HG02642 (cell line): ENCODE data around the gene VBP1.
A peak's percentile ranks its signal among the peaks of the same experiment; 100 is the strongest.
"Not testable (repeated sequence)": the region's sequence is repeated elsewhere in the genome, so short reads cannot be mapped to it uniquely, and the experiment has no call there.

Source experiments
- ATAC-seq: cut with Tn5 transposase; IDR thresholded peaks from one replicate; pipeline ENCODE4 v1.9.1; 2021; ENCODE audit warnings: mild to moderate bottlenecking; ENCODE audit not compliant: unreplicated experiment, poor library complexity

The VBP1 gene

DNA sequence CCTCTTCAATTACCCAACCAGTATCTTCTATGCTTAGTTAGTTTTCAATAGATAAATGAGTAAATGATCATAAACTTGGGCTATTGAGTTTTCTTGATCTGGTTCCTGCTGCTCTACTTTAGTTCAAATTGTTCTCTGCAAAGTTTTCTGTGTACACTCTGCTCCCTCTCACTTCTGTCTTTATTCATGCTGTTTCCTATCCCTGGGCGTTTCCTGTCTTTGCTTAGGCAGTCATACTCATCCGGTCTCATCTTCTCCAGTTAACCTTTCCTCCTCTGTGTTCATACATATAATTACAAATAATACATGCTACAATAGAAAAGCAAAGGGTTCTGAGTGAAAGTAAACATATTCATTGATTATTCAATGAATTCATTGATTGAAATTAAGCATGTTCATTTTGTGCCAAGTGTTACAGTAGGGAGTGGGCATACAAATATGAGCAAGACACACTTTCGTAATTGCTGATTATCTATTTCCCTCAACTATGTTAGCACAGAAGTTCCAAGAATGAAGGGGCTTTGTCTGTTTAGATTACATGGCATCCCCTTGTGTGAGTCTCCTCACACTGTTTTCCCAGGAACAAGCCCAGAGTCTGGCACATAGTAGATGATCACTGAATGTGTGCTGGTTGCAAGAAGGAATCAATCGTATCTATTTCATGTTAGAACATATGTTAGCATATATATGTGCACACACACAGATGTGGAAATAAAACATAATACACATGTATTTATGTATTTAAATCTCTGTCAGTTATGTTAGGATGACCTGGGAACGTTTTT, 46.9 kb downstream of the VBP1 start:
- no peak for ATAC-seq

DNA sequence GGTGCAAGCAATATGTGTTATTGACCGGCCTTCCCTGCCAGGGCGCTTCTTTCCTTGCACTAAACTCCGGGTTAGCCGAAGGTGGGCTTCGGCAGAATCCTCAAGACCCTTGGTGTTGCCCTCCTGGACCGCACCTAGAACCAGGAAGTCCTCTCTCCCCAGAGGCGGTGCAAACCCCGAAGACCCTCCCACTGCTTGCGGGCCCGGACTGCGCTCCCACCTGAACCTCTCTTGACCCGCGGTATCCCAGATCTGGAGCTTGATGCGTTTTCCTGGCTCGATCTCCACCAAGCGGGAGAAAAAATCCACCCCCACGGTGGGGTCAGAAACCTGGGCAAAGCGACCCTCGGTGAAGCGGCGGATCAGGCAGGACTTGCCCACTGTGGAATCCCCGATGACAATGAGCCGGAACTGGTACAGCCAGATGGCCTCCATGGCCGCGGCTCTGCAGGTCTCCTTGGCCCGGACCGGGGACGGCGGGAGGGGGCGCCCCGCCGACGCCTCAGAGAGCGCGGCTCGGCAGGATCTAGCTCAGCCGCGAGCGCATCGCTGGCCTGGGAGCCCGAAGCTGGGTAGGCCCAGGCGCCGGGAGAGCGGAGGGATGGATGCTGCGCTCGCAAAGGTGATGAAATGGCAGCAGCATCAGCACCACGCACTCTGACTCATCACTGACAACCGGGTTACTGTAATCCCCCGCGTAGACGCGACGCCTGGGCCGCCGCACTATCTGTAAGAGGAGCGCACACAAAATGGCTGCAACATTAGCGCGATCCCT, 47.8 kb downstream of the VBP1 start, which contains the start of gene RAB39B:
Gene RAB39B (minus strand): TSS at position 638 of the 775 bp plus-strand sequence. CDS start 203 bp downstream, at position 435.
- ATAC-seq: peak; percentile 96

DNA sequence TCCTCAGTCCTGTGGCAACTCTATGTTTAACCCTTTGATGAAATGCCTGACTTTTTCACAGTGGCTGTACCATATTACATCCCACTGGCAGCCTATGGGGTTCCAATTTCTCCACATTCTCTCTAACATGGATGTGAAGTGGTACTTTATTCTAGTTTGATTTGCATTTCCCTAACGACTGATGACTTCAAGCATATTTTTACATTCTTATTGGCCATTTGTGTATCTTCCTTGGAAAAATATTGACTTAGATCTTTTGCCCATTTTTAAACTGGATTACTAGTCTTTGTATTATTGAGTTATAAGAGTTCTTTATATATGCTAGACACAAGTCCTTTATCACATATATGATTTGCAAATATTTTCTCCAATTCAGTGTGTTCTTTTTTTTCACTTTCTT, 50.2 kb downstream of the VBP1 start:
- no peak for ATAC-seq

- not testable (repeated sequence) for ATAC-seq
Measured at GRCh38 chrX:155267995-155268394, 51.7 kb downstream of the VBP1 start.

DNA sequence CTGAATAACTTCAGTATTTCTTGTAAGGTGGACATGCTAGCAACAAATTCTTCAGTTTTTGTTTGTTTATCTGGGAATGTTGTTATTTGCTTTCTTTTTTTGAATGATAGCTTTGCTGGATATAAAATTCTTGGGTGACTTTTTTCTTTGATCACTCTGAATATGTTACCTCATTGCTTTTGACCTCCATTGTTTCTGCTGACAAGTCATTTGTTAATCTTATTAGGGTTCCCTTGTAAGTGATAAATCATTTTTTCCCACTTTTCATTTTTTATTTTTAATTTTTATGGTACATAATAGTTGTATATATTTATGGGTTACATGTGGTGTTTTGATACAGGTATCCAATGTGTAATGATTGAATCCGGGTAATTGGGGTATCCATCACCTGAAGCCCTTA, 54.7 kb downstream of the VBP1 start:
- ATAC-seq: no peak

GRCh38 chrX:155279873-155280272, 63.6 kb downstream of the VBP1 start:
- no peak for ATAC-seq
